ENCODE measurements around the gene KRTAP10-1.

Gene KRTAP10-1

DNA sequence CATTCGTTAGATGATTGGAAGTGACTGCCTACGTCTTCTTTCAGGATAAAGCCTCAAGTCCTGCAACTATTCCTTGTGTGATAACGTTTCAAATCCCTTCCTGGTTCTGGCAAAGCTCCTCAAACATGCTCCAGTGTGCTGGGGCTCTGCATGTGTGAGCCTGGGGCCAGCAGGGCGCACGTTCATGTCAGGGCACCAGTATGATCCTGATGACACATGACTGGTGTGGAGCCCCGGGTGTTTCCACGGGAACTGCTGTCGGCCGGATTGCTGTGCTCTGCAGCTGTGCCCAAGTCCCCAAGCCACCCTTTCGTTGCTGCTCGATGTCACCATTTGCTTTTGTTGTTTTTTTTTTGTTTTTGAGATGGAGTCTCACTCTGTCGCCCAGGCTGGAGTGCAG, 21.3 kb downstream of the KRTAP10-1 start:
- no peak overlapping the region for H3K9ac ChIP-seq (ENCODE audit: low read depth, low read length)
- H2AFZ ChIP-seq (ENCODE audit: low read depth, low read length), result no peak overlapping the region

DNA sequence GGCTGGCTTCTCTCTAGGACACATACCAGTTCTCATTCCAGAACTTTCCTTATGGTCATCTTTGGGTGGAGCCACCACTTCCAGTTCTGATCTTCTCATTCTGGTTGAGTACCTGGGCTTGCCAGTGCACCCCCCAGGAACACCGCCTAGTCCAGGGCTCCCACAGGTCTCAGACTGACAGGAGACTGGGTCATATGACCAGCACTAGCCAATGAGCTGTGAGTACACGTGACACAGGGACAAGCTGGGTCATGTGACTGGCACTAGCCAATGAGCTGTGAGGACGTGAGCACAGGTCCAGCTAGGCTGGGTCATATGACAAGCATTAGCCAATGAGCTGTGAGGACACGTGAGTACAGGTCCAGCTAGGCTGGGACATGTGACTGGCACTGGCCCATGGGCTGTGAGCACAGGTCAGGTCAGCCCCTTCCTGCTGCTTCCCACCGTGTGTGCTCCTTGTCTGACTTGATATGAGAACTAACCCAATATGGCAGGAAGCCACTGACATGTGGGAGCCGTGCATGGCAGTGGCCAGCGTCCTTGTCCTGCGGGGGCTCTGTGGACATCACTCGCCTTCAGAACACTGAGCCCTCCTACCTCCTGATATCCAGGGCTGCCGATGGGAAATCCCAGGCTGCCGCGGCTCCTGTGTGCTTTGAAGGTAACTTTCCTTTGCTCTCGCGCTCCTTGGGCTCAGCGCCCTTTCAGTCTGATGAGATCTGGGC, 22.7 kb downstream of the KRTAP10-1 start:
- Histone ChIP-seq H3K4me2 (ENCODE audit: insufficient read depth, low read length) (no peak overlapping the region), H4K20me1 (ENCODE audit: insufficient read depth, low read length) (no peaks in the 10 kb centered on the region), H3K27me3 (ENCODE audit: insufficient read depth, low read length, poor library complexity) (no peaks in the 10 kb centered on the region), H3K9ac (ENCODE audit: low read depth, low read length) (no peak overlapping the region), H3K4me3 (ENCODE audit: low read depth in 1 of 2, low read length in 2 of 2) (no peak overlapping the region), H3K27ac (ENCODE audit: low read length) (no peak overlapping the region), H3K79me2 (ENCODE audit: insufficient read depth, low read length) (no peaks in the 10 kb centered on the region), H3K36me3 (ENCODE audit: insufficient read depth, low read length) (no peaks in the 10 kb centered on the region), H3K4me1 (ENCODE audit: insufficient read depth, low read length) (no peaks in the 10 kb centered on the region), H2AFZ (ENCODE audit: low read depth, low read length) (no peak overlapping the region), H3K9me3 (ENCODE audit: insufficient read depth, low read length, severe bottlenecking) (no peaks in the 10 kb centered on the region)
- peak; percentile 16 for DNase-seq
- TF ChIP-seq, protein P1, sequence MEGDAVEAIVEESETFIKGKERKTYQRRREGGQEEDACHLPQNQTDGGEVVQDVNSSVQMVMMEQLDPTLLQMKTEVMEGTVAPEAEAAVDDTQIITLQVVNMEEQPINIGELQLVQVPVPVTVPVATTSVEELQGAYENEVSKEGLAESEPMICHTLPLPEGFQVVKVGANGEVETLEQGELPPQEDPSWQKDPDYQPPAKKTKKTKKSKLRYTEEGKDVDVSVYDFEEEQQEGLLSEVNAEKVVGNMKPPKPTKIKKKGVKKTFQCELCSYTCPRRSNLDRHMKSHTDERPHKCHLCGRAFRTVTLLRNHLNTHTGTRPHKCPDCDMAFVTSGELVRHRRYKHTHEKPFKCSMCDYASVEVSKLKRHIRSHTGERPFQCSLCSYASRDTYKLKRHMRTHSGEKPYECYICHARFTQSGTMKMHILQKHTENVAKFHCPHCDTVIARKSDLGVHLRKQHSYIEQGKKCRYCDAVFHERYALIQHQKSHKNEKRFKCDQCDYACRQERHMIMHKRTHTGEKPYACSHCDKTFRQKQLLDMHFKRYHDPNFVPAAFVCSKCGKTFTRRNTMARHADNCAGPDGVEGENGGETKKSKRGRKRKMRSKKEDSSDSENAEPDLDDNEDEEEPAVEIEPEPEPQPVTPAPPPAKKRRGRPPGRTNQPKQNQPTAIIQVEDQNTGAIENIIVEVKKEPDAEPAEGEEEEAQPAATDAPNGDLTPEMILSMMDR (IDR thresholded peaks at IDR 0.05; ENCODE audit: borderline replicate concordance, extremely low read depth, low read length, poor library complexity, severe bottlenecking), result no peak
- no peak for TF ChIP-seq EZH2 (IDR thresholded peaks at IDR 0.05; ENCODE audit: borderline replicate concordance, low read depth, low read length, severe bottlenecking)
- peak; percentile 27; the same call in 2 of the 3 replicates for ATAC-seq (ENCODE audit: insufficient read depth, low read depth)

More for the DNA sequence above, 21.3 kb downstream of the KRTAP10-1 start:
- Histone ChIP-seq H3K4me2 (ENCODE audit: insufficient read depth, low read length) (no peak overlapping the region), H4K20me1 (ENCODE audit: insufficient read depth, low read length) (no peaks in the 10 kb centered on the region), H3K9me3 (ENCODE audit: insufficient read depth, low read length, severe bottlenecking) (no peaks in the 10 kb centered on the region), H3K27ac (ENCODE audit: low read length) (no peak overlapping the region), H3K79me2 (ENCODE audit: insufficient read depth, low read length) (no peaks in the 10 kb centered on the region), H3K27me3 (ENCODE audit: insufficient read depth, low read length, poor library complexity) (no peaks in the 10 kb centered on the region), H3K4me1 (ENCODE audit: insufficient read depth, low read length) (no peaks in the 10 kb centered on the region), H3K4me3 (ENCODE audit: low read depth in 1 of 2, low read length in 2 of 2) (no peak overlapping the region), H3K36me3 (ENCODE audit: insufficient read depth, low read length) (no peaks in the 10 kb centered on the region)
- no peak for TF ChIP-seq EZH2 (IDR thresholded peaks at IDR 0.05; ENCODE audit: borderline replicate concordance, low read depth, low read length, severe bottlenecking)
- DNase-seq (no peak), ATAC-seq (ENCODE audit: insufficient read depth, low read depth) (no peak)

DNA sequence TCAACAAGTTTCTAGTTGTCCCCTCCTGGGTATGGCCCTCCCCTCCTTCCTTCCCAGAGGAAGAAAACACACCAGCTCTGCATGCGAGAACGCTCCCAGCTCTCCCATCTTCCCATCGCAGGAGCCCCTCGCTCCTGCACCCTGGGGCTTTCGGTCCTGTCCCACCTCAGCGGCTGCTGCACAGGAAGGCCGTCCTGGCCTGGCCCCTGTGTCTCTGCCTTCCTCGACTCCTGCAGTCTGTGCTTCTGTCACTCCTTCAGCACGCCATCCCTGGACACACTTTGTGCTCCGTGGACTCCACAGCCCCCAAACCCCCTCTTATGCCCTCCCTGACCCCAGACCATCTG, 23.2 kb downstream of the KRTAP10-1 start:
- no peak for TF ChIP-seq EZH2 (IDR thresholded peaks at IDR 0.05; ENCODE audit: borderline replicate concordance, low read depth, low read length, severe bottlenecking)
- TF ChIP-seq, protein P1 (IDR thresholded peaks at IDR 0.05; ENCODE audit: borderline replicate concordance, extremely low read depth, low read length, poor library complexity, severe bottlenecking), result no peak
- DNase-seq (no peak), ATAC-seq (ENCODE audit: insufficient read depth, low read depth) (no peak)
- Histone ChIP-seq H3K9ac (ENCODE audit: low read depth, low read length) (no peak overlapping the region), H3K4me3 (ENCODE audit: low read depth in 1 of 2, low read length in 2 of 2) (no peak overlapping the region), H3K27me3 (ENCODE audit: insufficient read depth, low read length, poor library complexity) (no peaks in the 10 kb centered on the region), H4K20me1 (ENCODE audit: insufficient read depth, low read length) (no peaks in the 10 kb centered on the region), H3K27ac (ENCODE audit: low read length) (no peak overlapping the region), H2AFZ (ENCODE audit: low read depth, low read length) (no peak overlapping the region), H3K9me3 (ENCODE audit: insufficient read depth, low read length, severe bottlenecking) (no peaks in the 10 kb centered on the region), H3K79me2 (ENCODE audit: insufficient read depth, low read length) (no peaks in the 10 kb centered on the region), H3K36me3 (ENCODE audit: insufficient read depth, low read length) (no peaks in the 10 kb centered on the region), H3K4me1 (ENCODE audit: insufficient read depth, low read length) (no peaks in the 10 kb centered on the region), H3K4me2 (ENCODE audit: insufficient read depth, low read length) (no peak overlapping the region)

DNA sequence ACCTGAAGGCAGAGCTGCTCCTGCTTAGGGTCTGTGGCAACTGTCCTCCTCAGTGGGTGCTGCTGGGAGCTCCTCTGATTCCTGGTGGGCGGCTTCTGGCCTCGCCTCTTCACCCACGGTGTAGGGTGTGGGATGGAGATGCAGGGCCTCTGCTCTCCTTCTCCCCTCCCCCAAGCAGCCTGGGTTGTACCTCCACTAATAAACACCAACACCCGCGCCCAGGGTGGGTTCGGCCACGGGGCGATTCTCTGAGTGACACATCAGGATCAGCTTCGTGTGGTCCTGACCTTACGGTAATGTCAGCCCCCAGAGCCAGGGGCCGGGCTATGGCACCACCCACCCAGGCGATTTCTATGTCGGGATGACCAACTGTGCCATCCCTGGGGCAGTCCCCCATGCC, 23.7 kb downstream of the KRTAP10-1 start:
- DNase-seq, result no peak
- H3K27me3 ChIP-seq (ENCODE audit: insufficient read depth, low read length, poor library complexity), result no peaks in the 10 kb centered on the region

More for the DNA sequence above, 23.7 kb downstream of the KRTAP10-1 start:
- H3K36me3 ChIP-seq (ENCODE audit: insufficient read depth, low read length), result no peaks in the 10 kb centered on the region
- no peaks in the 10 kb centered on the region for H3K9me3 ChIP-seq (ENCODE audit: insufficient read depth, low read length, severe bottlenecking)
- H3K79me2 ChIP-seq (ENCODE audit: insufficient read depth, low read length), result no peaks in the 10 kb centered on the region
- no peak overlapping the region for H3K4me3 ChIP-seq (ENCODE audit: low read depth in 1 of 2, low read length in 2 of 2)
- no peak overlapping the region for H3K4me2 ChIP-seq (ENCODE audit: insufficient read depth, low read length)
- H3K4me1 ChIP-seq (ENCODE audit: insufficient read depth, low read length), result no peaks in the 10 kb centered on the region
- H2AFZ ChIP-seq (ENCODE audit: low read depth, low read length), result no peak overlapping the region
- H3K27ac ChIP-seq (ENCODE audit: low read length), result no peak overlapping the region
- no peak for ATAC-seq (ENCODE audit: insufficient read depth, low read depth)
- H3K9ac ChIP-seq (ENCODE audit: low read depth, low read length), result no peak overlapping the region
- TF ChIP-seq EZH2 (IDR thresholded peaks at IDR 0.05; ENCODE audit: borderline replicate concordance, low read depth, low read length, severe bottlenecking), result no peak
- TF ChIP-seq, protein P1 (IDR thresholded peaks at IDR 0.05; ENCODE audit: borderline replicate concordance, extremely low read depth, low read length, poor library complexity, severe bottlenecking), result no peak
- H4K20me1 ChIP-seq (ENCODE audit: insufficient read depth, low read length), result no peaks in the 10 kb centered on the region

Data from DND-41 (cell line).